LNCAP (cell line): ENCODE data around the gene KRT86.

Experiments used
- TF ChIP-seq, protein P1 (sequence below): fragments of 450-650 bp; IDR thresholded peaks from 2 replicates; pipeline ENCODE4 v1.5.1; 2017; ENCODE audit warnings: mild to moderate bottlenecking

KRT86 gene

GRCh38 chr12:52327830-52328500, 53.5 kb downstream of the KRT86 start:
- TF ChIP-seq, protein P1, sequence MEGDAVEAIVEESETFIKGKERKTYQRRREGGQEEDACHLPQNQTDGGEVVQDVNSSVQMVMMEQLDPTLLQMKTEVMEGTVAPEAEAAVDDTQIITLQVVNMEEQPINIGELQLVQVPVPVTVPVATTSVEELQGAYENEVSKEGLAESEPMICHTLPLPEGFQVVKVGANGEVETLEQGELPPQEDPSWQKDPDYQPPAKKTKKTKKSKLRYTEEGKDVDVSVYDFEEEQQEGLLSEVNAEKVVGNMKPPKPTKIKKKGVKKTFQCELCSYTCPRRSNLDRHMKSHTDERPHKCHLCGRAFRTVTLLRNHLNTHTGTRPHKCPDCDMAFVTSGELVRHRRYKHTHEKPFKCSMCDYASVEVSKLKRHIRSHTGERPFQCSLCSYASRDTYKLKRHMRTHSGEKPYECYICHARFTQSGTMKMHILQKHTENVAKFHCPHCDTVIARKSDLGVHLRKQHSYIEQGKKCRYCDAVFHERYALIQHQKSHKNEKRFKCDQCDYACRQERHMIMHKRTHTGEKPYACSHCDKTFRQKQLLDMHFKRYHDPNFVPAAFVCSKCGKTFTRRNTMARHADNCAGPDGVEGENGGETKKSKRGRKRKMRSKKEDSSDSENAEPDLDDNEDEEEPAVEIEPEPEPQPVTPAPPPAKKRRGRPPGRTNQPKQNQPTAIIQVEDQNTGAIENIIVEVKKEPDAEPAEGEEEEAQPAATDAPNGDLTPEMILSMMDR, result no peak

DNA sequence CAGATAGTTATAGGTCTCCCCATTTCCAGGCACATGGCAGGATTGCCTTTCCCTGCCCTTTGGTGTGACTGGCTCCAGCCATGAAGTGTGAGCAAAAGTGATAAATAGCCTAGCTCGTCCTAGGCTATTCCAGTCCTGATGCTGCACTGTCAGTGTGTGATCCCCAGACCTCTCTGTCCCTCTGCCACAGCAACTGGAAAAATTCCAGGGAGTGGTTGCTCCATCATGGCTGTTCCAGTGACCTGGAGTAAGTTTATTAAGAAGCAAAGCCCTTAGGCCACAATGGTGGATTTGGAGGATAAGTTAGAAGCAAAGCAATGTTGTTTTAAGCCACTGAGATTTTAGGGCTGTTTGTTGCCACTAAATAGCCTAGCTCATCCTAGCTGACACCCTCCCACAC, 56.6 kb downstream of the KRT86 start:
- TF ChIP-seq, protein P1, result no peak

DNA sequence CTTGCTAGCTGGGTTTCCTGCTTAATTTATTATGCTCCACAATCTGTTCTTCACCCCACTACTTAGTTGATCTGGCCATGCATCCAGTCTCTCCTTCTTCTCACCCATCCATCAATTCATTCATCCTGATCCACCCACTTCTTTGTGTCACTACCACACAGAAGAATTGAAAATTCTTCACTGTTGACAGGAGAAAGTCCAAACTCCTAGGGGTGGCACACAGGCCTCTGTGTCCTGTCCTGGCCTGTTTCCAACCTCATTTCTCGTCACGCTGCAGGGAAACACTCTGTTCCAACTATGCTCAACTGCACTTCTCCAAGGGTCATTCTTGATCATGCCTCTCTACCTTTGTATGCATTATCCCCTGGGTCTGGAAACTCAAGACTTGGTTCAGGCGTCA, 57.4 kb downstream of the KRT86 start:
- TF ChIP-seq, protein P1, result no peak

GRCh38 chr12:52332381-52332780, 57.9 kb downstream of the KRT86 start:
- TF ChIP-seq, protein P1, result no peak

DNA sequence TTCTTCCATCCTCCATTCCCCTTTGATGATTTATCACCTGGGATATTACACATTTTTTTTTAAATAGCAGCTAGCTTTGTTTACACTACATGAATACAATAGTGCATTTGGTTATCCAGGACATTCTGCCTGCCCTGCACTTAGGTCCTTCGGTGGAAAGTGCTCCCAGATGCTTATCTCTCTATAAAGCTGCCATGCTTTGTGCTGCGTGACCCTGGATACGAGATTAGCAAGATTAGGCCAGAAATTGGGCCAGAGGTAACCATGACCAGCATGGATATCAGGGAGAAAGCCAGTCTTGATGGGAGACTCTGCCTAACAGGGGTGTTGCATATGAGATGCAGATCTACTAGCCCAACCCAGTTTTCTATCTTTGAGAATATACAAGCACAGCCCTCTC, 58.9 kb downstream of the KRT86 start:
- TF ChIP-seq, protein P1, result no peak

DNA sequence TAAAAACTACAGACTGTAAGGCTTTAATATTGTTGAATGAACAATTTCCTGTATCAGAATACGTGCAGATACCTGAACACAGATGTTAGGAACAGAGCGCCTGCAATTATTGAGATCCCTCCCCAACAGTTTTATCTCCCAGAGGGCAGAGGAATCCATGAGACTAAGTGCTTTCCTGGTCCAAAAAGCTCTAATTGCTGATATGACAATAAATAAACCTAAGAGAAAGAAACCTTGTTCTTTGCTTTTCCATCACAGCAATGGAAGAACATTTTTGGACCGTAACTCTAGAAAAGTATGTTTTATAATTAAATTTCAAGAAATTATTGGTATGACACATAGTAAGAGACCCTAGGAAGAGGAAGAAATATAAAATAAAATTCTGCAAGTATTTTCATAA, 59.7 kb downstream of the KRT86 start:
- TF ChIP-seq, protein P1, result no peak

GRCh38 chr12:52335598-52336262, 61.3 kb downstream of the KRT86 start:
- TF ChIP-seq, protein P1, result no peak
